NT2/D1 (cell line): ENCODE measurements around the gene KRT6B.

Experiments
- YY1 ChIP-seq: IDR thresholded peaks from 2 replicates; pipeline ENCODE4 v1.6.1; 2011; ENCODE audit not compliant: insufficient read length, insufficient read depth
- ZNF274 ChIP-seq: IDR thresholded peaks from 2 replicates; pipeline ENCODE4 v1.6.1; 2011; ENCODE audit warnings: mild to moderate bottlenecking, low read depth, low read length

DNA sequence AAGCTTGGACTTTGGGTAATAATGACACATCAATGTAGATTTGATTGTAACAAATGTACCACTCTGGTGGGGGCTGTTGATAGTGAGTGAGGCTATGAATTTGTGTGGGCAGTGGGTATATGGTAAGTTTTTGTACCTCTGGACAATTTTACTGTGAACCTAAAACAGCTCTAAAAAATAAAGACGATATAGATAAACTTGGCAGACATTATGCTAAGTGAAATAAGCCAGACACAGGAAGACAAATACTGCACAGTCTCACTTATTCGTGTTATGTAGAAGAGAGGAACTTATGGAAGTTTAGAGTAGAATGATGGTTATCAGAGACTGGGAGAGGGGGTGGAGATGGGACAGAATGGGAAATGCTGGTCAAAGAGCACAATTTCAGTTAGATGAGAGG, 13.0 kb upstream of the KRT6B start:
- TF ChIP-seq YY1 = no peak
- no peak for TF ChIP-seq ZNF274
